ENCODE results near the gene MS4A18. TPM values are rescaled to one million over a fixed set of nuclear protein-coding genes. Genes with fewer than 3 reads are reported as not detected.

The MS4A18 gene
- total and polyA plus RNA-seq, 4 experiments from 2014 or later, result not detected

DNA sequence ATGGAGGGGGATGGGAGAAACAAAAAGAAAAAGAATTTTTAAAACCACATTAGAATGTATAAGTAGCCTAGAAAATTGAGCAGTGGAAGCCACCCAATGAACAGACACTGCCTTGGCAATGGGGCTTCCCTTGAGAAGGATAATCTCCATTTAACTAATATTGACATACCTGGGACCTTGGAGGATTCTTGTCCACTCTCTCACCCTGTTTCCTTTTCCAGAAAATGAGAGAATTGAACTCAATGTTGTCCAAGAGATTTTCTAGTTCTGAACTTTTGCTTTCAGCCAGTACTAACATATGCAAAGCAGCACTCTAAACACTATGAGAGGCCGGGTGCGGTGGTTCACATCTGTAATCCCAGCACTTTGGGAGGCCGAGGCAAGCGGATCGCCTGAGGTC is 24.6 kb upstream of the MS4A18 start:
- intact Hi-C loops (cut with micrococcal nuclease), result no loop called here
- POLR2A ChIA-PET (ENCODE audit: partially characterized antibody), result no interaction called here

DNA sequence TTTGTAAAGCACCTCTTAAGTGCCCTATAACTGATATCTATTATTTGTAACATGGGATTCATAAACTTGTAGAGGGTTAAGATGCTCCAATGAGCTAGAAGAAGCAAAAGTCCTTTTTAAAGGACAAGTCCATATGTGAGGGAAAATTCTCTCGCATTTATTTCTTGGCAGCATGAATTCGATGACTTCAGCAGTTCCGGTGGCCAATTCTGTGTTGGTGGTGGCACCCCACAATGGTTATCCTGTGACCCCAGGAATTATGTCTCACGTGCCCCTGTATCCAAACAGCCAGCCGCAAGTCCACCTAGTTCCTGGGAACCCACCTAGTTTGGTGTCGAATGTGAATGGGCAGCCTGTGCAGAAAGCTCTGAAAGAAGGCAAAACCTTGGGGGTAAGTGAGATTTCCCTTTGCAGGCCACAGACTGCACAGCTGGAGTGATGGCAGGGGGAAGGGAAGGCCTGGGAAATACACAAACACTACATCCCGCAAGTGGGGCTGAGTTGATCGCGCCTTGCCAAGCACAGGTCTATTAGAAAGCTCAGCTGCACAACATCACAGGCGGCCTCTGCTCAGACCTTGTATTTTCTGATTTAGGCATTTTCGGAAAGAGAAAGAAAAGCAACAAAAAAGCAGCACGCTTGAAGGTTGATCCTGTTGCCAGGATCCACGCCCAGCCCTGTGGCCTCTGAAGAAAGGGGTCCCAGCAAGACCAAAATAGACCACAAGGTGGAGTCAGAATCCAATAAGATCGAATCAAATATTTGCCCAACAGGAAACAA is 23.6 kb upstream of the MS4A18 start:
- intact Hi-C loops (cut with micrococcal nuclease), result no loop called here
- no peaks in the 10 kb centered on the region for H3K36me3 ChIP-seq (ENCODE audit: insufficient read depth, low read length)
- H3K9me3 ChIP-seq (ENCODE audit: control insufficient read depth in 1 of 2, low read length in 2 of 2), result no peaks in the 10 kb centered on the region
- no peak overlapping the region for H3K27ac ChIP-seq (ENCODE audit: low read depth, low read length)
- ChIA-PET POLR2A (ENCODE audit: partially characterized antibody) (no interaction called here), CTCF (ENCODE audit: partially characterized antibody) (no interaction called here)
- H3K27me3 Mint-ChIP-seq, result peaks cover under 1 to 11% of the 10 kb centered on the region in 2 donors
- no peaks in the 10 kb centered on the region for H3K27me3 ChIP-seq (ENCODE audit: insufficient read depth, low read length)
- H3K9me3 Mint-ChIP-seq, result no peaks in the 10 kb centered on the region
- no peak overlapping the region for H3K27ac Mint-ChIP-seq
- H3K4me1 Mint-ChIP-seq, result no peaks in the 10 kb centered on the region
- H3K4me3 Mint-ChIP-seq, result no peak overlapping the region
- no peaks in the 10 kb centered on the region for H3K4me1 ChIP-seq (ENCODE audit: insufficient read depth, low read length)
- H3K4me3 ChIP-seq (ENCODE audit: low read length in 2 of 2), result no peak overlapping the region
- no peak for DNase-seq
- H3K36me3 Mint-ChIP-seq, result no peaks in the 10 kb centered on the region

More for the DNA sequence above, 24.6 kb upstream of the MS4A18 start:
- H3K27me3 Mint-ChIP-seq, result peaks cover 2 to 11% of the 10 kb centered on the region in 2 donors
- peaks cover 0 to 2% (median 0%) of the 10 kb centered on the region in 8 donors for H3K9me3 Mint-ChIP-seq
- CTCF ChIA-PET (ENCODE audit: partially characterized antibody), result no interaction called here
- no peaks in the 10 kb centered on the region for H3K4me1 Mint-ChIP-seq
- Histone ChIP-seq H3K27ac (ENCODE audit: low read depth, low read length) (no peak overlapping the region), H3K4me3 (ENCODE audit: low read length in 2 of 2) (no peak overlapping the region), H3K4me1 (ENCODE audit: insufficient read depth, low read length) (no peaks in the 10 kb centered on the region), H3K9me3 (ENCODE audit: control insufficient read depth in 1 of 2, low read length in 2 of 2) (no peaks in the 10 kb centered on the region), H3K27me3 (ENCODE audit: insufficient read depth, low read length) (no peaks in the 10 kb centered on the region), H3K36me3 (ENCODE audit: insufficient read depth, low read length) (no peaks in the 10 kb centered on the region)
- no peaks in the 10 kb centered on the region for H3K36me3 Mint-ChIP-seq
- no peak overlapping the region for H3K27ac Mint-ChIP-seq
- H3K4me3 Mint-ChIP-seq, result no peak overlapping the region
- no peak for DNase-seq

DNA sequence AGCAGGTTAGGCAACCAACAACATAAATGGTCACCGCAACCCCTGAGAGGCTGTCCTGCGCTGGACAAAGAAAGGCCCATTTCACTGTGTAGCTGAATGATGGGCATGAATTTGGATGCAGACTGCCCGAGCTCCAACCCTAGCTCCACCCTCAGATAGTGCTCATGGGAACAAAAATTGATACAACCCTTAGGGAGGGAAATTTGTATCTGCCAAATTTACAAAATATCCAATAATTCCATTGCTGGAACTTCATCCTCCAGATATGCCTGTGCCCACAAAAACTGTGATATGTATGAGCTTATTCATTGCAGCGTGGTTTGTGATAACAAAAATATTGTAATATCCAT is 23.1 kb upstream of the MS4A18 start:
- ChIA-PET POLR2A (ENCODE audit: partially characterized antibody) (no interaction called here), CTCF (ENCODE audit: partially characterized antibody) (no interaction called here)
- no peak overlapping the region for H3K4me3 ChIP-seq (ENCODE audit: low read length in 2 of 2)
- no peaks in the 10 kb centered on the region for H3K9me3 ChIP-seq (ENCODE audit: control insufficient read depth in 1 of 2, low read length in 2 of 2)
- no peaks in the 10 kb centered on the region for H3K27me3 ChIP-seq (ENCODE audit: insufficient read depth, low read length)
- Mint-ChIP-seq H3K27me3 (peaks cover 0 to 11% of the 10 kb centered on the region in 2 donors), H3K36me3 (no peaks in the 10 kb centered on the region), H3K4me3 (no peak overlapping the region), H3K27ac (no peak overlapping the region), H3K9me3 (no peaks in the 10 kb centered on the region), H3K4me1 (no peaks in the 10 kb centered on the region)
- H3K27ac ChIP-seq (ENCODE audit: low read depth, low read length), result no peak overlapping the region
- H3K36me3 ChIP-seq (ENCODE audit: insufficient read depth, low read length), result no peaks in the 10 kb centered on the region
- intact Hi-C loops (cut with micrococcal nuclease), result no loop called here
- no peak for DNase-seq
- no peaks in the 10 kb centered on the region for H3K4me1 ChIP-seq (ENCODE audit: insufficient read depth, low read length)

DNA sequence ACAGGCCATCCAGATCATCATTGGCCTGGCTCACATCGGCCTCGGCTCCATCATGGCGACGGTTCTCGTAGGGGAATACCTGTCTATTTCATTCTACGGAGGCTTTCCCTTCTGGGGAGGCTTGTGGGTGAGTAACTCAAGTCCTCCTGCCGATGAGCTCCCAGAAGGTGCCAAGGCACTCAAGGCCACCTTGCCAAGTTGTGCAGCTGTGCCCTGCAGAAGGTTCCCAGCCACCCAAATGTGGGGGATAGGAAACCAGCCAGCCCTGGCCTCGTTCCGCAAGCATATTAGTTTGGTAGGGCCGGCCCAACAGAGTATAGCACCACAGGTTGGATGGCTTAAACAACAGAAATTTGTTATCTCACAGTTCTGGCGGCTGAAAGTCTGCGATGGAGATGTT is 21.1 kb upstream of the MS4A18 start:
- H3K9me3 ChIP-seq (ENCODE audit: control insufficient read depth in 1 of 2, low read length in 2 of 2), result no peaks in the 10 kb centered on the region
- no peaks in the 10 kb centered on the region for H3K4me1 ChIP-seq (ENCODE audit: insufficient read depth, low read length)
- H3K4me3 ChIP-seq (ENCODE audit: low read length in 2 of 2), result no peak overlapping the region
- Mint-ChIP-seq H3K27ac (no peak overlapping the region), H3K27me3 (peaks cover 0 to 11% of the 10 kb centered on the region in 2 donors), H3K4me3 (no peak overlapping the region), H3K9me3 (no peaks in the 10 kb centered on the region), H3K36me3 (no peaks in the 10 kb centered on the region), H3K4me1 (no peaks in the 10 kb centered on the region)
- H3K36me3 ChIP-seq (ENCODE audit: insufficient read depth, low read length), result no peaks in the 10 kb centered on the region
- intact Hi-C loops (cut with micrococcal nuclease), result no loop called here
- POLR2A ChIA-PET (ENCODE audit: partially characterized antibody), result no interaction called here
- no peak for DNase-seq
- H3K27ac ChIP-seq (ENCODE audit: low read depth, low read length), result no peak overlapping the region
- CTCF ChIA-PET (ENCODE audit: partially characterized antibody), result no interaction called here
- no peaks in the 10 kb centered on the region for H3K27me3 ChIP-seq (ENCODE audit: insufficient read depth, low read length)

DNA sequence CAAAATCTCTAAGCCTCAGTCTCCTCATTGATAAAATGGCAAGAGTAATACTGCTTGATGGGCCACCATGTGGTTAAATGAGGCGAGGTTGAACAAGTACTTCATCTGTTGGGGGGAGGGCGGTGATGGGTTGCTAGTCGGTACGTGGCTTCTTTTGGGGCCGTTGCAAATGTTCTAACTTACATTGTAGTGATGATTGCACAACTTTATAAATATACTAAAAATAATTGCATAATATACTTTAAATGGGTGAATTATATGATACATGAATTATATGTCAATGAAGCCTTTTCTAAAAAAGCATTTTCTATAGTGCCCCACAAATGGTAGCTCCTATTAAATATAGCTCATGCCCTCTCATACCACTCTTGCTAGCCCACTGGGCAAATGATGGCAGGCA is 18.6 kb upstream of the MS4A18 start:
- no peak overlapping the region for H3K4me3 ChIP-seq (ENCODE audit: low read length in 2 of 2)
- no peaks in the 10 kb centered on the region for H3K9me3 ChIP-seq (ENCODE audit: control insufficient read depth in 1 of 2, low read length in 2 of 2)
- Mint-ChIP-seq H3K4me1 (no peaks in the 10 kb centered on the region), H3K9me3 (no peaks in the 10 kb centered on the region), H3K36me3 (no peaks in the 10 kb centered on the region), H3K4me3 (no peak overlapping the region), H3K27ac (no peak overlapping the region), H3K27me3 (peaks cover 0 to 13% of the 10 kb centered on the region in 2 donors)
- H3K27ac ChIP-seq (ENCODE audit: low read depth, low read length), result no peak overlapping the region
- no peaks in the 10 kb centered on the region for H3K4me1 ChIP-seq (ENCODE audit: insufficient read depth, low read length)
- no peaks in the 10 kb centered on the region for H3K27me3 ChIP-seq (ENCODE audit: insufficient read depth, low read length)
- ChIA-PET POLR2A (ENCODE audit: partially characterized antibody) (no interaction called here), CTCF (ENCODE audit: partially characterized antibody) (no interaction called here)
- DNase-seq, result no peak
- intact Hi-C loops (cut with micrococcal nuclease), result no loop called here
- H3K36me3 ChIP-seq (ENCODE audit: insufficient read depth, low read length), result no peaks in the 10 kb centered on the region

DNA sequence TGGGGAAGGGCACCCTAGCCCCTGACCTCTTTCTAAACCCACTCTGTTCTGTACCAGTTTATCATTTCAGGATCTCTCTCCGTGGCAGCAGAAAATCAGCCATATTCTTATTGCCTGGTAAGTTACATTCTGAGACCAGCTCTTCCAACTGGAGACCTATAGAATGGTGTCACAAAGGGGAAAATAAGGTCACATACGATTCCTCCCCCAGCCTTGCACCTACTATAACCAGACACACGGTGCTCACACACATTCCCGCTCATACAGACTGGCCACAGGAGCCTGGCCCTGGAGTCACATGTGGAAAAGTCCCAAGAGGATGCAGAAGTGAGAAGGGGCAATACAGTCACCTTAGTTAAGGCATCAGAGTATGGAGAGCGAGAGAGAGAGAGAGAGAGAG is 17.6 kb upstream of the MS4A18 start:
- intact Hi-C loops (cut with micrococcal nuclease), result no loop called here
- ChIA-PET CTCF (ENCODE audit: partially characterized antibody) (no interaction called here), POLR2A (ENCODE audit: partially characterized antibody) (no interaction called here)
- Mint-ChIP-seq H3K4me3 (no peak overlapping the region), H3K4me1 (no peaks in the 10 kb centered on the region), H3K36me3 (no peaks in the 10 kb centered on the region), H3K27ac (no peak overlapping the region), H3K9me3 (no peaks in the 10 kb centered on the region), H3K27me3 (peaks cover 0 to 10% of the 10 kb centered on the region in 2 donors)
- H3K9me3 ChIP-seq (ENCODE audit: control insufficient read depth in 1 of 2, low read length in 2 of 2), result no peaks in the 10 kb centered on the region
- no peak overlapping the region for H3K27ac ChIP-seq (ENCODE audit: low read depth, low read length)
- no peak overlapping the region for H3K4me3 ChIP-seq (ENCODE audit: low read length in 2 of 2)
- no peaks in the 10 kb centered on the region for H3K36me3 ChIP-seq (ENCODE audit: insufficient read depth, low read length)
- DNase-seq, result no peak
- no peaks in the 10 kb centered on the region for H3K4me1 ChIP-seq (ENCODE audit: insufficient read depth, low read length)
- H3K27me3 ChIP-seq (ENCODE audit: insufficient read depth, low read length), result no peaks in the 10 kb centered on the region

DNA sequence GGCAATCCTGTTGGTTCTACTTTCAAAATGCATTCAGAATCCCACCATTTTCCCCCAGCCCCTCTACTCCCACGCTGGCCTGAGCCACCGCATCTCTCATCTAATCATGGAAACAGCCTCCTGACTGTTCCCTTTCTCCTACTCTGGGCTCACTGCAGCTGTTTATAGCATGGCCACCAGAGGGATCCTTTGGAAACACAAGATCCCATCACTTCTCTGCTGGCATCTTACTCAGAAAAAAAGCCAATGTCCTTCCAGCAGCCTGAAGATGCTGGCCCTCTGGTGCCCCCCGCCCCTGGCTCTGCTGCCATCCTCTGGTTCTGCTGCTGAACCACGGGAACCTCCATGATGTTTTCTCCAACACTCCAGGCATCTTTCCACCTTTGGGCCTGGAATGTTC is 14.0 kb upstream of the MS4A18 start:
- H3K27ac Mint-ChIP-seq, result no peak overlapping the region
- H3K4me3 Mint-ChIP-seq, result no peak overlapping the region
- no peaks in the 10 kb centered on the region for H3K9me3 Mint-ChIP-seq
- H3K27me3 ChIP-seq (ENCODE audit: insufficient read depth, low read length), result peaks cover 4% of the 10 kb centered on the region
- CTCF ChIA-PET (ENCODE audit: partially characterized antibody), result no interaction called here
- intact Hi-C loops (cut with micrococcal nuclease), result no loop called here
- no peaks in the 10 kb centered on the region for H3K4me1 Mint-ChIP-seq
- no peaks in the 10 kb centered on the region for H3K4me1 ChIP-seq (ENCODE audit: insufficient read depth, low read length)
- no peak overlapping the region for H3K27ac ChIP-seq (ENCODE audit: low read depth, low read length)
- H3K36me3 Mint-ChIP-seq, result no peaks in the 10 kb centered on the region
- no peak for DNase-seq
- H3K9me3 ChIP-seq (ENCODE audit: control insufficient read depth in 1 of 2, low read length in 2 of 2), result no peaks in the 10 kb centered on the region
- no peak overlapping the region for H3K4me3 ChIP-seq (ENCODE audit: low read length in 2 of 2)
- H3K27me3 Mint-ChIP-seq, result peaks cover 10 to 20% of the 10 kb centered on the region in 2 donors
- H3K36me3 ChIP-seq (ENCODE audit: insufficient read depth, low read length), result no peaks in the 10 kb centered on the region
- POLR2A ChIA-PET (ENCODE audit: partially characterized antibody), result no interaction called here

DNA sequence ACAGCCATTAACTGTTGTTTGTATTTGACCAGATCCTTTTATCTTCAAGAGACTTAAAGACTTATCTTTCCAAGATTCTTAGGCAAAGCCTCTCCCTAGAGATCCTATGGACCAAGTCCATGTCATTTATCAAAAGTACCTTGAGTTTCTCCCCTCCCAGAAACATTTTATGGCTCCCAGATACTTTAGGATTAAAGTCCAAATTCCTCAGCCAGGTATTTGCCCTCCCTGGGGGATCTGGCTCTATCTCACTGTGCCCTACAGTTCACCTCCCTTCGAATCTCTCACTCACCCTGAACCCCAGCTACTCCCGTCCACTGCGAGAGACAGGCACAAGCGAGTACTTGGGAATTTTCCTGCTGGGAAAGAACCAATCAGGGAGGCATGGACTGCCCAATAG is 13.2 kb upstream of the MS4A18 start:
- Histone ChIP-seq H3K27me3 (ENCODE audit: insufficient read depth, low read length) (peaks cover 6% of the 10 kb centered on the region), H3K4me3 (ENCODE audit: low read length in 2 of 2) (no peak overlapping the region), H3K9me3 (ENCODE audit: control insufficient read depth in 1 of 2, low read length in 2 of 2) (no peaks in the 10 kb centered on the region), H3K27ac (ENCODE audit: low read depth, low read length) (no peak overlapping the region), H3K36me3 (ENCODE audit: insufficient read depth, low read length) (no peaks in the 10 kb centered on the region), H3K4me1 (ENCODE audit: insufficient read depth, low read length) (no peaks in the 10 kb centered on the region)
- no peaks in the 10 kb centered on the region for H3K9me3 Mint-ChIP-seq
- no peak overlapping the region for H3K4me3 Mint-ChIP-seq
- POLR2A ChIA-PET (ENCODE audit: partially characterized antibody), result no interaction called here
- H3K36me3 Mint-ChIP-seq, result no peaks in the 10 kb centered on the region
- CTCF ChIA-PET (ENCODE audit: partially characterized antibody), result no interaction called here
- no peak overlapping the region for H3K27ac Mint-ChIP-seq
- peaks cover 10 to 25% of the 10 kb centered on the region in 2 donors for H3K27me3 Mint-ChIP-seq
- intact Hi-C loops (cut with micrococcal nuclease), result no loop called here
- no peak for DNase-seq
- no peaks in the 10 kb centered on the region for H3K4me1 Mint-ChIP-seq
